CD4-positive, alpha-beta T cell treated with Interferon gamma for 1 hour (primary cell): ENCODE measurements around the gene DDI2.
"Not testable (repeated sequence)": the region's sequence is repeated elsewhere in the genome, so short reads cannot be mapped to it uniquely, and the experiment has no call there.

Experiments used
- DNase-seq: peaks from one replicate; pipeline ENCODE4 v3.0.0-alpha.2; 2020

DDI2 gene

DNA sequence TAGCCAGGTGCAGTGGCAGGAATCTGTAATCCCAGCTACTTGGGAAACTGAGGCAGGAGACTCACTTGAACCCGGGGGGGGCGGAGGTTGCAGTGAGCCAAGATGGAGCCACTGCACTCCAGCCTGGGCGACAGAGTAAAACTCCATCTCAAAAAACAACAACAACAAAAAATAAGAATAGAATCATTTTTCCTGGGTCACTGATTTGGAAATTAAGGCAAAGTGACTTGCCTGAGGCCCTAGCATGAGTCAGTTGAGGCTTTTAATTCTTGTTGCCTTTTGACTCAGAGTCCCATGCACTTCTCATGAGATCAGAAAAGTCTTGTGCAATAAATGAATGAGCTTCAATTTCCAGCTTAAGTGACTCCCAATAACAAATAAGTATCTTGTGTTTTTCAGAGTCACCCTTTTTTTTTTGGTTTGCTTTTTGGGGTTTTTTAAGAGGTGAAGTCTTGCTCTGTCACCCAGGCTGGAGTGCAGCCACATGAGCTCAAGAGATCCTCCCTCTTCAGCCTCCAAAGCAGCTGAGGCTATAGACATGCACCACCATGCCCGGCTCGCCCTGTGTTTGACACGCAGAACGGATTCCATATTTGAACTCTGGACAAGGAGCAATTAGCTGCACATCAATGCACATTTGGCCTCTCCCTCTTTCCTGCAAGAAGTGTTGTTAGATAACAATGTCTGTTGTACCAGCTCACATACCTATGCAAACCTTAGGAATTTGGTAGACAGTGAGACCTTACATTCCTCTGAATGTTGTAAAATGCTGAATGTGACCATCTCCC is 63.5 kb downstream of the DDI2 start:
- no peak for DNase-seq

DNA sequence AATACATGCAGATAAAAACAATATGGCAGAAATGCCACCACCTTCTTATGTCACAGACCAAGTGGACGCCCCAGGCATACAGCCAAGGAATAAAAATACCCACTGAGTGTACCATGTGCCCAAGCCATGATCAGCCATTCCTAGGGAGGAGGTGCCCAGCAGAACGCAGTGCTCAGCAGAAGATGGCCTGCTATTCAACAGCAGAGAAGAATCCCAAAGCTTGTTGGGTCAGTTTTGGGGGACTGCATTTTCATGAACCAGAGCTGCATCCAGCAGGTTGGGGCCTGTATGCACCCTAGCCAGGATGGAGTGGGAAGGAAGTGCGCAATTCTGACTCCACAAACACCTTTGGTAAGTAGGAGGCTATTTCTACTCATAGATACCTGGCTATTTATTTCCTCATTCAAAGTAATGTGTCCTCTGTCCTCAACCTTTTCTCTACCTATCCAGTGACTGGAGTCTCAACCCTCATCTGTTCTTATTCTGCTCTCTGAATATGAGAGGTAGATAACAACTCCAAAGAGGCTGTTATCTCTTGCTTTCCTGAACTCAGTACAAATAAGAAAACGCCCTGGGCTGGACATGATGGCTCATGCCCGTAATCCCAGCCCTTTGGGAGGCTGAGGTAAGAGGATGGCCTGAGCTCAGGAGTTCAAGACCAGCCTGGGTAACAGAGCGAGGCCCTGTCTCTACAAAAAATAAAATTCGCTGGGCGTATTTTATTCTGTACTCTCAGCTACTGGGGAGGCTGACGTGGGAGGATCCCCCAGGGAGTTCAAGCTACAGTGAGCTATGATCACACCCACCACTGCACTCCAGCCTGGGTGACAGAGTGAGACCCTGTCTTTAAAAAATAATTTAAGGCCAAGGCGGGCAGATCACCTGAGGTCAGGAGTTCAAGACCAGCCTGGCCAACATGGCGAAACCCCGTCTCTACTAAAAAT is 64.4 kb downstream of the DDI2 start:
- DNase-seq = peak; percentile 68

DNA sequence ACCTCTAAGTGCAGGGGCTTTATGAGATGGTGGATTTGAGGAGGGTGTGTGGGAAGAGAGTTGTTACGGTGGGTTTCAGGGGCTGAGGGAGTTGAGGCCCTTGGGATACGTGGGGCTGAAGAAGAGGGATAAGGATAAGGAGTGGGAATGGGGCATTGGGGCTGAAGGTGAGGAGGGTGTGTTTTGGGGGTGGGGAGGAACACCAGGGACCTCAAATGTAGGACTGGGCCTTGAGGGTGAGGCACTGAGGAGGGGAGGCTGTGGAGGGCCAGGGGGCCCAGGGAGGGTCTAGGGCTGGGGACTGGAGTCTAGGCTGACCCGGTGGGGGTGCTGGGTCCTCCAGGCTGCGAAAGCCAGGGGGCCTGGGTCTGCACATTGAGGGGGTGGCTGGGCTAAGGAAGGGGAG is 65.7 kb downstream of the DDI2 start:
- DNase-seq = no peak

DNA sequence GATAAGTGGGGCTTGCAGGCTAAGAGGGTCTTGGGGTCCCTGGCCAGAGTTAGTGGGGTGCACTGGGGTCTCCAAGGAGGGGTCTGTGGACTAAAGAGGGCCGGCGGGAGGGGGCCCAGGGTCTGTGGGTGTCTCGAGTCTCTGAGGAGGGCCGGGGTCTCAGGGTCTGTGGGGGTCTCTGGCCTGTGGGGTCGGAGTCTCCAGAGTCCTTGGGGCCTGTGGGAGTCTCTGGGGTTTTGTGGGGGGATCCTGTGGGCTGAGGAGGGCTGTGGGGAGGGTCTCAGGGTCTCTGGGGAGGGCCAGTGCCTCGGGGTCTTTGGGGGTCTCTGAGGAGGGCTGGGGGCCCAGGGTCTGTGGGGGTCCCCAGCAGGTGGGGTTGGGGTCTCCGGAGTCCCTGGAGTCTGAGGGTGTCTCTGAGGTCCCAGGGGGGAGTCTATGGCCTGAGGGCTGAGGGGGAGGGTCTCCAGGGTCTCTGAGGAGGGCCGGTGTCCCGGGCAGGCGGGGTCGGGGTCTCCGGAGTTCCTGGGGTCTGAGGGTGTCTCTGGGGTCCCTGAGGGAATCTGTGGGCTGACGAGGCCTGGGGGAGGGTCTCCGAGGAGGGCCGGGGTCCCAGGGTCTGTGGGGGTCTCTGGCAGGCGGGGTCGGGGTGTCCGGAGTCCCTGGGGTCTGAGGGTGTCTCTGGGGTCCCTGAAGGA is 66.2 kb downstream of the DDI2 start:
- DNase-seq = no peak

DNA sequence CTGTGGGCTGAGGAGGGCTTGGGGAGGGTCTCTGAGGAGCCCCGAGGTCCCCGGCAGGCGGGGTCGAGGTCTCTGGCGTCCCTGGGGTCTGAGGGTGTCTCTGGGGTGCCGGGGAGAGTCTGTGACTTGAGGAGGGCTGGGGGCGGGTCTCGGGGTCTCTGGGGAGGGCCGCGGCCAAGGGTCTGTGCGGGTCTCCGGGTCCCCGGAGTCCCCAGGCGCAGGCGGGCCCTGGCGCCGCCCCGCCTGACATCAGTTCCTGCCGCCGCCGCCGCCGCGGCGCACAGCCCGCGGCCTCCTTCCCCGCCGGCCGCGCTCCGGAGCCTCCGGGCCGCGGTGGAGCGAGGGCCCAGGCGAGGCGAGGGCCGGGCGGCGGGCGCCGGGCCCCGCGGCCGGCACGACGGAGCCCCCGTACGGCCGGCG is 66.8 kb downstream of the DDI2 start, which contains the start of gene PLEKHM2:
Gene PLEKHM2 (plus strand): TSS at position 279 of the 420 bp plus-strand sequence. CDS start 239 bp downstream, outside the sequence.
- peak; percentile 67 for DNase-seq

DNA sequence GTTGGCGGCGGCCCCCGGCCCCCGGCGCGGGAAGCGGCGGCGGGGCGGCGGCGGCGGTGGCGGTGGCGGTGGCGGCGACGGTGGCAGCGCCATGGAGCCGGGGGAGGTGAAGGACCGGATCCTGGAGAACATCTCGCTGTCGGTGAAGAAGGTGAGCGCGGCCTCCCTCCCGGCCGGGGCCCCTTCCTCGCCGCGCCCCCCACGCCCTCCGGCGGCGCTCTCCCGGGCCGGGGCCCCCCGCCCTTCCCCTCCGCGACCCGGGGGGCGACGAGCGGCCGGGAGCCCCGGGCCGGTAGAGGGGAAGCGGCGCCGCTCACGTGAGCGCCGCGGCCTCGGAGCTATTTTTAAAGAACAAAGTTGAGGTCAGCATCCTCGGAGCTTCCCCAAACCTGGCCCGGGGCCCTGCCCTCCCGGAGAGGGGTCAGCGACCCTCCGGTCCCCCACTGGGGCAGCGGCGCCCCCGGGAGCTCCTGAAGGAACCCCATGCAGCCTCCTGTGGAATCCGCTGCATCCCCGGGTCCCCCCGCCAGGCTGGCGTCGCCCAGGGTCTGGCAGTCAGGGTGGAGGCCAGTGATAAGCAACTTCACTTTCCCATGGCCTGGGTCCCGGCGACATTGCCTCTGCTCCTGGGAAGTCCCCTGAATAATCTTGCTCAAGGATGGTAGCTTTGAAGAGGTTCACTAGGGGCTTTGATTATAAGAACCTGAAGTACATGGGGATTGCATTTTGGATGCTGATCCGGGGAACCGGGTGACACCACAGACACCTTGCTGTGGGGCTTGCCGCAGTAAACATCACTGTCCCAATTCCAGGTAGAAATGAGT is 67.4 kb downstream of the DDI2 start:
- peak; percentile 37 for DNase-seq

DNA sequence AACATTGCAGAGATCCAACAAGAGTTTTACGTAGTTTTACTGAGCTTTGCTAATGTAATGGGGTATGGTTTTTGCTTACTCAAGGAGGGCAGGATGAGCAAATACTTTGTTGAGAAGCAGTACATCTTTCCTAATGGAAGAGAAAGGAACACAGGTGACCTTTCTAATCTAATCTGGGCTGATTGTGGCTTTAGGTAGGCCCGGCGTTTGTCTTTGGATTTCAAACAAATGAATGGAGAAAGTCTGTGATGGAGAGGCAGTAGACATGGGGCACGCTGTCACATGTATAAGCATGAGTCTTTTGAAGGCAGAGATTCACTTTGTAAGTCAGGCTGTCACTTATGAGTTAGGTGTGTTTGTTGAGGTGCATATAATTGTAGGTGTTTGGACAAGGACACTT is 68.6 kb downstream of the DDI2 start:
- no peak for DNase-seq

DNA sequence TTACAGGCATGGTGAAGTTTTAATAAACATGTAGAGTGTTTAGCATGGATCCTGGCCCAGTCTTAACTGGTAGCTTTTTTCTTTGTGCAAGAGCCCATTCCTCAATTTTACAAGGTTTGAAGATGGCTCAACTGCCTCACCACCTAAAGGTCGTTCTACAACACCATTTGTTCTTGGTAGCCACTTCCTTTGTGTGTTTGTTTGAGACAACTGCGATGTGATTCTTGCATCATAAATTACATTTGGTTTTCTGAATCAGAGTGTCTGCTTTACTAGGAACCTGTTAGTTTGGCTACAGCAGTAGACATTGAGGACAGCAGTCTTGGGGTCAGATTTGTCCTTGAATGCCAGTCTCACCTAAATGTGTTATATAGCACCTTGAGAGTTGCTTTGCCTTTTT is 70.2 kb downstream of the DDI2 start:
- no peak for DNase-seq

DNA sequence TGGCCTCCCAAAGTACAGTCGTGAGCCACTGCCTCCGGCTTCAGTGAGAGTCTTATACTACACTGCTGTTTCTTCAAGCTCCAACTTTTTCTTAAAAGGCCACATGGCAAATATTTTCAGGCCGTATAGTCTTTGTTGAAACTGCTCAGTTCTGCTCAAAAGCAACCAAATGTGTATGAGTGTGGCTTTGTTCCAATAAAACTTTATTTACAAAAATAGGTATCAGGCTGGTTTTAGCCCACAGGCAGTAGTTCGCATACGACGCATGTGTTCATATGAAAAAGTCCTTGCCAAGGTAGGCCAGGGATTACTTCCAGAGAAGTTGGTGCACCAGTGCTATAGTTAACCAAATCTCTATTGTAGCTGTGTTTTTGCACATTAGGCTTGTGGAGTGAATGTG is 73.1 kb downstream of the DDI2 start:
- DNase-seq = no peak

DNA sequence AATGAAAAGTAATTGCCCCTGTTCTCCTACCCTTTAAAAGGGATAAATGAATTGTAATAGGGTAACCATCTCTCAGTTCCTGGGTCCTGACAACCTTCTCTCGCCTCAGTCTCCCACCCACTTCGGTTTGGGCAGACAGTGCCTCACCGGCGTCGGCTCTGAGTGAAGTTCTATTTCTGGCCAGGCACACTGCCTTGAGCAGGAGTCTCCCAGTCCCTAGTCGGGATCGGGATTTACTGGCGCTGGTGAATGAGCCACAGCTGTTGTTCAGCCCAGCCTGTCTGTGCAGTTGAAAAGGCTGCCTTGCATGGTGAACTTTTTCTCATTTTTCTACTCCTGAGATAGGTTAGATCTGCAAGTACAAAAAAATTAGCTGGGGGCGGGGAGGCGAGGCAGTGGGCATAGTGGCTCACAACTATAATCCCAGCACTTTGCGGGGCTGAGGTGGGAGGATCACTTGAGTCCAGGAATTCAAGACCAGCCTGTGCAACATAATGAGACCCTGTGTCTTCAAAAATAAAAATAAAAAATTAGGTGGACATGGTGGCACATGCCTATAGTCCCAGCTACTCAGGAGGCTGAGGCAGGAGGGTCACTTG is 74.3 kb downstream of the DDI2 start:
- no peak for DNase-seq

DNA sequence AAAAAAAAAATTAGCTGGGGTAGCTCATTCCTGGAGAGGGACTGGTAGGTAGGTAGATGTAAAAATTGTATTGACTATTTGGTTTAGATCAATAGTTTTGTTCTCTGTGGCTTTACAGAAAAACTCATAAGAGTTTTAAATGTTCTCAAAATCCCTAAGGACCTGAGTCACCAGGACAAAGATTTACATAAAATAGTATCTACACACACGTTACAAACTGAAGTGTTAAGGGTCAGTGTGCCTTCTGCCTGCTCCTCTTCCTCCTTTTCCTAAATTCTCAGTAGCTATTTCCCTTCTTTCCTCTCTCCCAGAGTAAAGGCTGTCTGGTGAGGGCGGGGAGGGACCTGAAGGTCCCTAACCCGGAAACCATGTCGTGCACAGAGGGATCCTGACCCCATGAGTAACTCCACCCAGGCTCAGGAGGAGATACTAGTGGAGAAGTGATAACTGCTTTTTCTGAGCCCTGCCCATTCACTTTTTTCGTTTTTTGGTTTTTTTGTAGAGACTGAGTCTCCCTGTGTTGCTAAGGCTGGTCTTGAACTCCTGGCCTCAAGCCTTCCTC is 74.9 kb downstream of the DDI2 start:
- DNase-seq = no peak

DNA sequence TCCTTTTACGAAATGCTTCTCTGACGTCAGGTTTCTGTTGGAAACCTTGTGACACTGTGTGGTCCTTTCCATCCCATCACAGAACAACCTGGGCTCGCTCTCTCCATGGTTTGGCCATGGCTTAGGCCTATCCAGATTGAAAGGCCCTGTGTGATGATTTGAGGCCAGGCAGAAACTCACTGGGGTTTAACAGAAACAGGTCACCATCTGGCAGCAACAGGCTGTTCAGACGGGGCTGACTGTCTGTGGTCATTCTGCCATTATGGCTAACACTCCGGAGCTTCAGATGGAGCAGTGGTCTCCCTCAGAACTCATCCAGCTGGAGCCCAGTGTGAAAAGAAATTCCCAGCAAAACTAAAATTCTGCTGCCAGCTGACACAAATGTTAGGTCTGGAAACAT is 76.1 kb downstream of the DDI2 start:
- DNase-seq = no peak

DNA sequence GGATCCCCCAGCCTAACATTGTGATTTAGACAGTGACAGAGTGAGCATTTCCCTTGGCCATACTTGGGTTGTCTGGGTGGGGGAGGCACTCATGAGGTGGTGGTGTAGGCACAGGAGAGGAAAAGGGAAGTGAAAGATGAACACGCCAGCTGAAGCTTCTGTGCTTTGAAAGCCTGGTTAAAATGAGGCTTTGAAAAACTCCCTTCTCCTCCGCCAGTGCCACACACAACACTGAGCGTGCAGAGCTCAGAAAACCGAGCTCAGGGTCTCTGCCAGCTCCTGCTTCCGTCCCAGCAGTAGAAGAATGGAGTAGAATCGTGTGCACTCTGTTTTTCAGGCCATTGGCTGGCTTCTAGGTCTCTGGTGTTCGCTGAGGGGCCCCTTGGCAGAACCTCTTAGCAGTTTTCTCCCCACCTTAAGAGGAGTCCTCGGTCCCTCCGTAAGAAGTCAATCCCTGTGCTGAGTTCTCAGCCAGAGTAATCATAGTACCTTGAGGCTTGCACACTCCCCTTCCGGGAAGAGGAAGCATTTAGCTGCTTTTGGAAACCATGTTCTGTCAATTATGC is 79.8 kb downstream of the DDI2 start:
- peak; percentile 67 for DNase-seq

DNA sequence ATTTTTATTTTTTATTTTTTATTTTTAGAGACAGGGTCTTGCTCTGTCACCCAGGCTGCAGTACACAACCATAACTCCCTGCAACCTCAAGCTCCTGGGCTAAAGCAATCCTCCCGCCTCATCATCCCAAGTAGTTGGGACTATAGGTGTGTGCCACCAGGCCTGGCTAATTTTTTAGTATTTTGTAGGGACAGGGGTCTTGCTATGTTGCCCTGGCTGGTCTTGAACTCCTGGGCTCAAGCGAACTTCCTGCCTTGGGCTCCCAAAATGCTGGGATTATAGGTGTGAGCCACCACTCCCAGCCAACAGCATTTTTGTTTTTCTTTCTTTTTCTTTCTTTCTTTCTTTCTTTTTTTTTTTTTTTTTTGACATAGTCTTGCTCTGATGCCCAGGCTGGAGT is 80.9 kb downstream of the DDI2 start:
- DNase-seq = no peak

DNA sequence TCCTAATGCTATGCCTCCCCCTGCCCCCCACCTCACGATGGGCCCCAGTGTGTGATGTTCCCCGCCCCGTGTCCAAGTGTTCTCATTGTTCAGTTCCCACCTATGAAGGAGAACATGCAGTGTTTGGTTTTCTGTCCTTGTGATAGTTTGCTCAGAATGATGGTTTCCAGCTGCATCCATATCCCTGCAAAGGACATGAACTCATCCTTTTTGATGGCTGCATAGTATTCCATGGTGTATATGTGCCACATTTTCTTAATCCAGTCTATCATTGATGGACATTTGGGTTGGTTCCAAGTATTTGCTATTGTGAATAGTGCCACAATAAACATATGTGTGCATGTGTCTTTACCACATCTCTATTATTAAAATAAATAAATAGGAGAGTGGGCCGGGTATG is 82.1 kb downstream of the DDI2 start:
- DNase-seq = not testable (repeated sequence)

DNA sequence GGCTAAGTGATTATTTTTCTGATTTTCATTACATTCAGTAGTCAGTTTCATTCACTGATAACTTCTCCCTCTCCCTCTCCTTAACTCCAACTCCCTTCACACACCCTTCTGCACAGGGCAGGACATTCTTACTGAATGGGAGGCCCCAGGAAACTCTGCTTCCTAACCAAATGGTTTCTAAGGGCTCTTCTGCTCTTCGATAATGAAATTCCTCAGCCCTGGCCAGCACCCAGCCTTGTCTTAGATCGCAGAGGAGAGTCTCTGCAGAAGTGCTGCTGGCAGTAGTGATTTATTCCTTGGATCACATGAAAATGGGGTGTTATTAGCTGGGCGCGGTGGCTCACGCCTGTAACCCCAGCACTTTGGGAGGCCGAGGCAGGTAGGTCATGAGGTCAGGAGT is 83.2 kb downstream of the DDI2 start:
- DNase-seq = no peak

DNA sequence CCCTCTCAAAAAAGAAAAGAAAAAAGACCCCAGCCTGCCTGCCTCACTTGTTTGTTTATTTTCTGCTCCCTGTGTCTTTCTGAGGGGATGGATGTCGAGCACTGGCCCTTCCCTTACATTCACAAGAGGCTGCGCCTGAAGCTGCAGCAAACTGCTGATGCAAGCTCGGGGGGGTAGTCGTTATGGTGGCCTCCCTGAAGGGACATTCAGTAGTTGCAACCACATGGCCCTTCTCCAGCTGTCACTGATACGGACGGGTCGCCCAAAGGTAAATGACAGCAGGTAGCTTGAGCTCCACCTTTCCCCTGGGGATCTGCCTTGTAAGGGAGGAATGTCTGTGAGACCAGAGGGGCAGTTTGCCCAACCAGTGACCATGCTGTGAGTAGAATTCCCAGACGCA is 84.5 kb downstream of the DDI2 start:
- DNase-seq = no peak

DNA sequence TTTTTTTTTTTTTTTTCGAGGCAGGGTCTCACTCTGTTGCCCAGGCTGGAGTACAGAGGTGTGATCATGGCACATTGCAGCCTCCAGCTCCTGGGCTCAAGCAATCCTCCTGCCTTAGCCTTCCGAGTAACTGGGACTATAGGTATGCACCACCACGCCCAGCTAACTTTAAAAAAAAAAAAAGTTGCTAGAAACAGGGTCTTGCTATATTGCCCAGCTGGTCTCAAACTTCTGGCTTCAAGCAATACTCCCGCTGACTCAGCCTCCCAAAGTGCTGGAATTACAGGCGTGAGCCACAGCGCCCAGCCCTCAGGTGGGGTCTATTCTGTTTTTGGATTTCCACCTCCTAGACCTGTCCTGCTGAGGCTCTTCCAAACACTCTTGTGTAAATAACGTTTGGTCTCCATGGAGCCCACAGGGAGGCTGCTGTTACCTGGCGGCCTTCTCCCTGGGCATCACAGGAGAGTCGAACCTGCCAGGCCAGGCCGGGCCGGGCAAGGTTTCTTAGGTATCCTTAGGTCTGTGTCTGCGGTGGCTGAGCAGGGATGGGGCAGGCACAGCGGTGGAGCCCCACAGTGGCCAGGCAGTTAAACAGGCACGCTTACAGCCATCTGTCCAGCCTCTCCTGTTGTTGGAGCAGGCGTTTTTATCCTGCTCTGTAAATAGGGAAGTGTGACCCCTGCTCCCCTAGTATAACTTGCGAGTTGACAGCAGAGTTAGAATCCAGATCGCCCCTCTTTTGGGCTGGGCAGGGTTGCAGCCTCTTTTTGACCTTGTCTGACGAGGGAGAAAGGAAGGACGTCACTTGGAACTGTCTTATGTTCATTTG is 85.7 kb downstream of the DDI2 start:
- no peak for DNase-seq

DNA sequence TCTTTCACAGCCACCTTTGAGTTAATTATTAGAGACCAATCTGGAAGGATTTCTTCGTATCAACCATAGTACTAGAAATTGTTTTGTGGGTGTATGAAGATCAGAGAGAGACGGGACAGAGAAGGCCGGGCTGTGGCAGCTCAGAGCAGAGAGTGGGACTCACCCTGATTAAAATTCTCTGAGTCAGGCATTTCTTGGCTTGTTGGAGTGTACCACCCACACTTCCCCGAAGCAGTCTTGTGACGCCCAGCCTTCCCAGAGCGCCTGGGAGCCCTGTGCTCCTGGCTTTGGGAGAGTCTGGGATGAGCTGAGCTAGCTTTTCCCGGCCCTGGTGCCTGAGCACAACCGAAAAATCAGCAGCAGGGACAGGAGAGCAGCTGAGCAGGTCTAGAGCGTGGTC is 86.3 kb downstream of the DDI2 start:
- DNase-seq = no peak

DNA sequence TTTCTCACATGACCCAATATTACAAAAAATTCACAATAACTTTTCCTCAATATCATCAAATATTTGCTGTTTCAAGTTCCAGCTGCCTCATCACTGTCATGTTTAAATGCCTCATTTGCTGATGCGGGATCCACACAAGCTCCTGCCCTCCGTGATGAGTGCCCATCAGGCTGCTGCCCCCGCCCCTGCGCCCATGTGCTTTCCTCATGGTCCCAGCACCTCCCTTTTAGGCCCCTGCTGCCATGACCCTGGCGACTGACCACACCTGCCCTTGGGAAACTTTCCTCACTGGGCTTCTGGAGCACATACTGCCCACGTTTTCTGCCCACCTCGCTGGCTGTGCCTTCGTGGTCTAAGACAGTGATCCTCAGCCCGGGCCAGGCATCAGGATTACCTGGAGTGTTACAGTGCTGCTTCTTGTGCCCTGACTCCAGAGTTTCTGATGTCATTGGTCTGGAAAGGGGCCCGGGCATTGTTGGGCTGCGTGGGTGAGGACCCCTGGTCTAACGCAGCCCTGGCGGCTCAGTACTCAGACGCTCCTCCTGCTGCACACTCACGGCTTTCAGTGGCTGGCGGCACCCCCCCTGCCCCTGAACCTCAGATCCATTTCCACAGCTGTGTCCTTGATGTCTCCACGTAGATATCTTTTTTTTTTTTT is 87.4 kb downstream of the DDI2 start:
- no peak for DNase-seq
